Lung (tissue), 12 donors: ENCODE results near the gene LDB3. TPM values are rescaled to one million over a fixed set of nuclear protein-coding genes. Genes with fewer than 3 reads are reported as not detected.

ENCODE experiments used
- ATAC-seq: fragments of 200-7000 bp; cut with Tn5 transposase; one replicate; pipeline ENCODE4 v1.9.1; 2020; ENCODE audit warnings: moderate number of reproducible peaks; ENCODE audit not compliant: insufficient read depth, low FRiP score
- DNase-seq, 3 donors: peaks; one replicate each; pipeline ENCODE4 v3.0.0-alpha.2; 2013 to 2017
- H3K27ac ChIP-seq, 2 donors: one replicate each; pipeline ENCODE4 v1.5.1; 2013; ENCODE audit warnings: mild to moderate bottlenecking in 2 of 2, moderate library complexity in 2 of 2, control low read depth in 1 of 2, inconsistent platforms in 1 of 2, low read depth in 1 of 2, low read length in 1 of 2
- H3K27me3 ChIP-seq, 3 donors: one replicate each; pipeline ENCODE4 v1.5.1; 2013; ENCODE audit warnings: low read length in 2 of 3; ENCODE audit not compliant: control insufficient read depth in 3 of 3, insufficient read depth in 3 of 3
- H3K36me3 ChIP-seq, 4 donors: one replicate each; pipeline ENCODE4 v1.5.1; 2013; ENCODE audit warnings: low read length in 4 of 4, mild to moderate bottlenecking in 1 of 4, moderate library complexity in 1 of 4; ENCODE audit not compliant: control insufficient read depth in 4 of 4, insufficient read depth in 4 of 4
- H3K4me1 ChIP-seq, 5 donors: one replicate each; pipeline ENCODE4 v1.5.1; 2013; ENCODE audit warnings: low read length in 5 of 5, mild to moderate bottlenecking in 2 of 5, moderate library complexity in 1 of 5; ENCODE audit not compliant: control insufficient read depth in 5 of 5, insufficient read depth in 5 of 5
- H3K4me3 ChIP-seq: one replicate; pipeline ENCODE4 v1.5.1; 2013; ENCODE audit warnings: mild to moderate bottlenecking, control low read depth, moderate library complexity
- H3K9ac ChIP-seq, 2 donors: one replicate each; pipeline ENCODE4 v1.5.1; 2013; ENCODE audit warnings: low read length in 2 of 2, control low read depth in 1 of 2; ENCODE audit not compliant: insufficient read depth in 1 of 2
- H3K9me3 ChIP-seq, 4 donors: one replicate each; pipeline ENCODE4 v1.5.1; 2013; ENCODE audit warnings: low read length in 3 of 4, mild to moderate bottlenecking in 1 of 4, moderate library complexity in 1 of 4; ENCODE audit not compliant: control insufficient read depth in 4 of 4, insufficient read depth in 3 of 4
- WGBS, 2 donors: extraction: QIAGEN DNeasy Blood & Tissue Kit; methylation state at CpG; one replicate each; pipeline ENCODE4 v1.1.7; 2013; 5-methylcytosine and 5-hydroxymethylcytosine counted together
- polyA plus RNA-seq, 2 donors: library from polyadenylated mRNA; stranded (reverse); fragments of 200-250 nt; gene quantifications; one replicate each; pipeline ENCODE4 v1.2.1, GENCODE V29; 2013
- total RNA-seq, 2 donors: library from RNA; depleted of rRNA in 1 of 2; stranded (reverse); fragments of >200 nt in 1 of 2; gene quantifications; one replicate each; pipeline ENCODE4 v1.2.1, GENCODE V29; 2014 to 2021
- TF ChIP-seq, protein P1 (sequence below): IDR thresholded peaks from 2 replicates; pipeline ENCODE4 v1.5.1; 2012; ENCODE audit warnings: mild to moderate bottlenecking; ENCODE audit errors: control extremely low read depth, extremely low read depth
- donor health status: control.
- donor health status: control.
- donor health status: Bipolar disorder and iron deficiency.
- donor health status: healthy.
- donor health status: DM: yes; HTN: yes; CAD: no.

Gene LDB3
- total and polyA plus RNA-seq, 4 donors = 0.37 to 3.2 (median 1.5) TPM

DNA sequence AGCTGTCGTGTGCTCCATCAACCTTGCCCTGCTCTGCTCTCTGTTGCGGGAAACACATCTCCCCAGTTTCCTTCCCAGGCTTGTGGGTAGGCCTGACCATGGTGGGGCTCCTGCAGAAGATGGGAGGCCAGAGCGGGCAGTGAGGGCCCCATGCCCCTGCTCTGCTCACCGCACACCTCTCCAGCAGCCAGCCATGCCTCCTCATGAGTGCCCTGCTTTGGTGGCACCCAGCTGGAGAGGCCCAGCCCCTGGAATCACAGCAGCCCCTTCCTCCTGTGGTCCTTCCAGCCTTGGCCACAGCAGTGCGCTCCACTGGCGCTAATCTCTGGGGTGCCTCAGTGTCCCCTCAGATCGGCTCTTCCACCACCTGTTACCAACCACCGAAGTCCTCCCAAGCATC is 18.2 kb upstream of the LDB3 start:
- Histone ChIP-seq H3K36me3 (no peaks in the 10 kb centered on the region), H3K27ac (no peak overlapping the region), H3K4me1 (peaks cover 0 to 40% (median 8%) of the 10 kb centered on the region in 5 donors), H3K4me3 (no peak overlapping the region), H3K9ac (no peak overlapping the region), H3K27me3 (no peaks in the 10 kb centered on the region), H3K9me3 (no peaks in the 10 kb centered on the region)
- no peak for ATAC-seq
- DNase-seq = no peak
- TF ChIP-seq, protein P1, sequence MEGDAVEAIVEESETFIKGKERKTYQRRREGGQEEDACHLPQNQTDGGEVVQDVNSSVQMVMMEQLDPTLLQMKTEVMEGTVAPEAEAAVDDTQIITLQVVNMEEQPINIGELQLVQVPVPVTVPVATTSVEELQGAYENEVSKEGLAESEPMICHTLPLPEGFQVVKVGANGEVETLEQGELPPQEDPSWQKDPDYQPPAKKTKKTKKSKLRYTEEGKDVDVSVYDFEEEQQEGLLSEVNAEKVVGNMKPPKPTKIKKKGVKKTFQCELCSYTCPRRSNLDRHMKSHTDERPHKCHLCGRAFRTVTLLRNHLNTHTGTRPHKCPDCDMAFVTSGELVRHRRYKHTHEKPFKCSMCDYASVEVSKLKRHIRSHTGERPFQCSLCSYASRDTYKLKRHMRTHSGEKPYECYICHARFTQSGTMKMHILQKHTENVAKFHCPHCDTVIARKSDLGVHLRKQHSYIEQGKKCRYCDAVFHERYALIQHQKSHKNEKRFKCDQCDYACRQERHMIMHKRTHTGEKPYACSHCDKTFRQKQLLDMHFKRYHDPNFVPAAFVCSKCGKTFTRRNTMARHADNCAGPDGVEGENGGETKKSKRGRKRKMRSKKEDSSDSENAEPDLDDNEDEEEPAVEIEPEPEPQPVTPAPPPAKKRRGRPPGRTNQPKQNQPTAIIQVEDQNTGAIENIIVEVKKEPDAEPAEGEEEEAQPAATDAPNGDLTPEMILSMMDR = no peak
- WGBS, 2 donors = 91 to 95% methylated on average over 8 of the region's 8 CpGs

DNA sequence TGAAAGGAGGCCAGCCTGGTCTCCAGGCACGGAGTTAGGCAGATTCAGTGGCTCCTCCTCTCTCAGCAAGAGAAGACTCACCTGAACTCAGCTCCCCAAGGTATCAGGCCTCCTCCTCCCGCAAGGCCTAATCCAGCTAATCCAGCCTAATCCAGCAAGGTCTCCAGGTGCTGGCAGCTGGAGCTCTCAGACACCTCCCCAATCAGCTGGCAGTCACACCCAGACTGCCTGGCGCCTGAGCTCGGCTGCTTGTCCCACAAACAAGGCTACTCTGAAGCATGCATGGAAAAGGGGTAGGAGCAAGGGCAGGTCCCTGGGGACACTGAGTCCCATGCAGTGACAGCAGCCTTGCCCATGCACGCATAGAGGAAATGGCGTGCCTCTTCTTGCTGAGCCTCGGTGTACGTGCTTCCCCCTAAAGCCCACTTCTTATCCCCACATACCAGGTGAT is 17.3 kb upstream of the LDB3 start:
- Histone ChIP-seq H3K27me3 (no peaks in the 10 kb centered on the region), H3K9me3 (no peaks in the 10 kb centered on the region), H3K4me1 (peaks cover 0 to 40% (median 8%) of the 10 kb centered on the region in 5 donors), H3K9ac (peak overlapping the region in 1 of 2 donors; percentile 10), H3K36me3 (no peaks in the 10 kb centered on the region), H3K4me3 (no peak overlapping the region), H3K27ac (no peak overlapping the region)
- ATAC-seq (no peak), DNase-seq (no peak)
- WGBS, 2 donors = 90 to 91% methylated on average over 8 of the region's 8 CpGs
- TF ChIP-seq, protein P1 = no peak

DNA sequence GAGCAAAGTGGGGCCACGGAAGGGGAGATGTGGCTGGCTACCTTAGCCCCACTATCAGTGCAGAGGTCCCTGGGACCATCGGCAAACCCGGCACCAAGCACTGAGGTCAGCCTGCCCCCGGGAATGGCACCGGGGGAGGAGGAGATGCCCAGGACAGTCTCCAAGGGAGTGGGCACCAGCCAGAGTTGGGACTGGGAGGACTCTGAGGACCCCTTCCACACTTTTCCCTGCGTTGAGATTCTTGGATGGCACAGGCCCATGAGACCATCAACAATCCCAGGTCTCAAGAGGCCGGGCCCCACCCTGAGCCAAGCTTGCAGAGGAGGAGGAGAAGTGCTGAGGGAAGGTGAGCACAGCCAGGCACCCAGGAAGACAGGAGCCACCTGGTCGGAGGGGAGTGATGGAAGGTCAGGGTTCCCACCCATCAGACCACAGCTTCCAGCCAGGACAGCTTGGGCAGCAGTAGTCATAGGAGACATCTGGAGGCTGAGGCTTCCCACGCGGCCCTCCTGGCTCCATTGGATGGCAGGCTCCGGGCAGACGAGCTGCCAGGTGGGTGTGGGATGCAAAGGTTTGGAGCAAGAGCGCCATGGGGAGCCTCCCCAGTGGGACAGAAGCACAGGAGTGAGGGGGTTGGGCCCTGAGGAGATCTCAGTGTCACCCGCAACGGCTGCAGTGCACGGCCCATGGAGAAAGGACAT is 16.5 kb upstream of the LDB3 start:
- H3K9ac ChIP-seq = no peak overlapping the region
- H3K4me1 ChIP-seq = peaks cover 0 to 40% (median 8%) of the 10 kb centered on the region in 5 donors
- H3K36me3 ChIP-seq = no peaks in the 10 kb centered on the region
- no peaks in the 10 kb centered on the region for H3K27me3 ChIP-seq
- TF ChIP-seq, protein P1 = no peak
- H3K27ac ChIP-seq = no peak overlapping the region
- DNase-seq = no peak
- 86 to 88% methylated on average over 16 of the region's 16 CpGs for WGBS, 2 donors
- ATAC-seq = no peak
- H3K4me3 ChIP-seq = no peak overlapping the region
- H3K9me3 ChIP-seq = no peaks in the 10 kb centered on the region
